AG10803 (cell line): ENCODE data around the gene C11orf52.
A peak's percentile ranks its signal among the peaks of the same experiment; 100 is the strongest.

Source experiments
- DNase-seq: peaks from one replicate; pipeline ENCODE4 v3.0.0; 2010; ENCODE audit warnings: low read depth
- H3K4me3 ChIP-seq: 2 replicates; pipeline ENCODE4 v1.5.1; 2011; ENCODE audit warnings: mild to moderate bottlenecking, low read length, control low read depth
- CTCF ChIP-seq: conservative IDR thresholded peaks from 2 replicates; pipeline ENCODE4 v1.5.1; 2011; ENCODE audit warnings: mild to moderate bottlenecking, low read length, control low read depth, inconsistent platforms

C11orf52 gene

DNA sequence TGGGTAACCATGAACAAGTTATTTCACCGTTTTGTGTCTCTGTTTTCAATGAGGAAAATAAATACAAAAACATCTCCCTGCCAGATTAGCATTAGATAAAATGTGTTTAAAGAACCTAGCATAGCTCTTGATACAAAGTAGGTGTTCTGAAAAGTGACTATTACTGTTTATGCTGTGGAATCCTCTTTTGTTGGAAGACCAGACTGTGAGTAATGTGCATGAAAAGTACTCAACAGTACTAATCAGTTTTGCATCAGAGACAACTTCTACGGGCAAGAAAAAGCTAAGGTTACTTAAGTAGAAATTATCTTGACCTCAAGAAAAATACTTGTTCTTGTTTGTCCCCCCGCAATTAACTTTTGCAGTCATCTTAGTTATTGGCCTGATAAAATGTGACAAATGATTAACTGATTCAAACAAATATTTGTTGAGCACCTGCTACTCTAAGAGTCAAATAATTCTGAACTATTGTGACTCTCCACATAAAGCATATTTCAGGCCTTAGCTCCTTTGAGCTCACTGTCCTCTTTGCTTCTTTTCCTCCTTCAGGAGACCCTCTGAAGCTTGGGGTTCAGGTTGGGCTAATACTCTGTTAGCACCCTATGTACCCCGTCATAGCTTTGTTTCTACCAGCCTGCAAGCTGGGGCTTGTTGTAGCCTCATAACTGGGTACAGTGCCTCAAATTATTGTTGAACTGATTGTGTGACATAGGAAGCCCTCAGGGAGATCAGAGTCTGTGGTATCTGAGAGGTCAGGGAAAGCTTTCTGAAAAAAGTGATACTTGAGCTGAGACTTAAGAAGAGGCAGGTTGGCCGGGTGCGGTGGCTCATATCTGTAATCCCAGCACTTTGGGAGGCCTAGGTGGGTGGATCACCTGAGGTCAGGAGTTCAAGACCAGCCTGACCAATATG, 42.9 kb downstream of the C11orf52 start:
- DNase-seq = no peak

GRCh38 chr11:111963931-111964340, 45.2 kb downstream of the C11orf52 start:
- TF ChIP-seq CTCF = no peak
- DNase-seq = peak; percentile 62
- H3K4me3 ChIP-seq = no peak overlapping the region

More for the DNA sequence above, 42.9 kb downstream of the C11orf52 start:
- H3K4me3 ChIP-seq = no peak overlapping the region
- TF ChIP-seq CTCF = no peak

DNA sequence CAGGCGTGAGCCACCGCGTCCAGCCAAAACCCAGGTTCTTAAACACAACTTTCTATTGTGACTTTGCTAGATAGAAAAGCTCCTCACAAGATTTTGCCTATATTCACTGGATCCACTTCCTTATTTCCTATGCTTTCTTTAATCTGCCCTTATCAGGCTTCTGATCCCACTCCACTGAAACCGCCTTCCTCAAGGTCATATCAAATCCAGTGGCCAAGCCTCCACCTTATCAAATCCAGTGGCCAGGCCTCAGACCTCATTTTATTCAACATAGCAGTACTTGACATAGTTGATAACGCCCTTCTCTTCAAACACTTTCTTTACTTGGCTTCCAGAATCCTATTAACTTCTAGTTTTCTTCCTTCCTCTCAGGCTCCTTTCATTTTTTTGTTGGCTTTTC, 48.0 kb downstream of the C11orf52 start:
- TF ChIP-seq CTCF = no peak
- no peak overlapping the region for H3K4me3 ChIP-seq
- DNase-seq = no peak

DNA sequence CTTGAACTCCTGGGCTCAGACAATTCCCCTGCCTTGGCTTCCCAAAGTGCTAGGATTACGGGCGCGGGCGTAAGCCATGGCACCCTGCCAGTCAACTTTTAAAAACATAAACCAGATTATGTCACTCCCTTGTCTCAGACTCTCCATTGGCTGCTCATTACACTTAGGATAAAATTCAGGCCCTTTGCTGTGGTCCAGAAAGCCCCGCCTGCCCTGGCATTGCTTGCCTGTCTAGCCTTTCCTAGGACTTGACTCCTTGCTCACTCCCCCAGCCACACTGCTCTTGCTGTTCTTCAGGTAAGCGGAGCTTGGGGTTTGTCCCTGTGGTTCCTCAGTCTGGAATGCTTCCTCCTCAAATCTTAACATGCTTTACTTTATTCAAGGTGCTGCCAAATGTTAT, 48.9 kb downstream of the C11orf52 start:
- no peak overlapping the region for H3K4me3 ChIP-seq
- no peak for DNase-seq
- no peak for TF ChIP-seq CTCF

GRCh38 chr11:111969344-111969743, 50.6 kb downstream of the C11orf52 start:
- no peak overlapping the region for H3K4me3 ChIP-seq
- TF ChIP-seq CTCF = no peak
- DNase-seq = no peak

DNA sequence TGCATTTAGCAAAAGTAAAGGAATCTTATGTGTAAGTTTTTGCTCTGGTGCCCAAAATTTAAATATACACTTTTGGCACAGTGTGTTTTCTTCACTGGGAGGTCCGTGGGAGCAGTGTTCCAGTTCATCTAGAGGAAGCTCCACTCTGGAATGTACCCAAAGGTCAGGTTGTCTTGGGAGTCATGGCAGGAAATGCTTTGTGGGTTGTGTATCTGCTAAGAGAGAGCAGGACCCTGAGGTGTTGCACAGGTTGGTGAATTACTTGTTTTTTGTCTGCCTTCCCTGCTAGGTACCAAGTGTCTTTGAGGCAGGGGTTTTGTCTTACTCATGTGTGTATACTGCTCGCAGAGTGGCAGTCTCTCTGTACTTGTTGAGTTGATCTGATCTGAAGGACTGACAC, 55.7 kb downstream of the C11orf52 start:
- no peak for DNase-seq
- no peak for TF ChIP-seq CTCF
- no peak overlapping the region for H3K4me3 ChIP-seq
